HCT116 (cell line): Measurements from ENCODE around the gene EEFSEC.

Source experiments
- POLR2AphosphoS5 ChIP-seq: IDR thresholded peaks from 2 replicates; pipeline ENCODE4 v1.6.1; 2011; ENCODE audit warnings: mild to moderate bottlenecking, low read depth, low read length, moderate library complexity
- TCF7L2 ChIP-seq: IDR thresholded peaks from 2 replicates; pipeline ENCODE4 v1.7.0; 2011; ENCODE audit warnings: borderline replicate concordance, inconsistent platforms; ENCODE audit not compliant: insufficient read depth, insufficient read length; ENCODE audit errors: extremely low read depth
- TF ChIP-seq, protein P1 (sequence below): IDR thresholded peaks from 2 replicates; pipeline ENCODE4 v1.6.1; 2012
- TF ChIP-seq, protein P2 (sequence below), 3 experiments: fragments of 200-600 bp in 1 of 3; sonication (generic) in 1 of 3; IDR thresholded peaks in 2 of 3; conservative IDR thresholded peaks in 1 of 3; 2 replicates each; pipeline ENCODE4 v1.5.1; 2012 to 2017; ENCODE audit warnings: low read depth in 2 of 3, low read length in 2 of 3, antibody characterized with exemption in 1 of 3, borderline replicate concordance in 1 of 3, control low read depth in 1 of 3, mild to moderate bottlenecking in 1 of 3, mixed read lengths in 1 of 3, mixed run types in 1 of 3, moderate library complexity in 1 of 3; ENCODE audit not compliant: insufficient read depth in 1 of 3
- TF ChIP-seq, protein P3 (sequence below): IDR thresholded peaks from 2 replicates; pipeline ENCODE4 v1.6.1; 2012

DNA sequence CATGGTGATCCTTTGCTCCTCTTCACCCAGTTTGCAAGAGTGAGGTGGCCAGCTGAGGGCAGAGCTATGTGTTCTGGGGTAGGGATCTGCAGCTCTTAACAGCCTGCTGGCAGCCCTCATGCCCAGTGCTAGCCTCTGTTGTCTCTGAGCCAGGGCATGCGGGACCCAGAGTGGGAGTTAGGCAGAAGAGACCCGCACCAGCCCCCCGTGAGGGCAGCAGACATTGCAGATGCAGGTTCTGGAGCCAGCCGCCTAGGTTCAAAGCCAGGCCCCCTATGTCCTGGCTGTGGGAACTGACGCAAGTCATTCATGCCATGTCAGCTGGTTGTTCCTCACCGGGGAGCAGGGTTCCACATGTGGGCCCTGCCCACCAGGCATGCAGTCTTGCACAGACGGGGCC, 238.7 kb downstream of the EEFSEC start:
- TF ChIP-seq, protein P1, sequence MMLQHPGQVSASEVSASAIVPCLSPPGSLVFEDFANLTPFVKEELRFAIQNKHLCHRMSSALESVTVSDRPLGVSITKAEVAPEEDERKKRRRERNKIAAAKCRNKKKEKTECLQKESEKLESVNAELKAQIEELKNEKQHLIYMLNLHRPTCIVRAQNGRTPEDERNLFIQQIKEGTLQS, result no peak
- TF ChIP-seq, protein P2, sequence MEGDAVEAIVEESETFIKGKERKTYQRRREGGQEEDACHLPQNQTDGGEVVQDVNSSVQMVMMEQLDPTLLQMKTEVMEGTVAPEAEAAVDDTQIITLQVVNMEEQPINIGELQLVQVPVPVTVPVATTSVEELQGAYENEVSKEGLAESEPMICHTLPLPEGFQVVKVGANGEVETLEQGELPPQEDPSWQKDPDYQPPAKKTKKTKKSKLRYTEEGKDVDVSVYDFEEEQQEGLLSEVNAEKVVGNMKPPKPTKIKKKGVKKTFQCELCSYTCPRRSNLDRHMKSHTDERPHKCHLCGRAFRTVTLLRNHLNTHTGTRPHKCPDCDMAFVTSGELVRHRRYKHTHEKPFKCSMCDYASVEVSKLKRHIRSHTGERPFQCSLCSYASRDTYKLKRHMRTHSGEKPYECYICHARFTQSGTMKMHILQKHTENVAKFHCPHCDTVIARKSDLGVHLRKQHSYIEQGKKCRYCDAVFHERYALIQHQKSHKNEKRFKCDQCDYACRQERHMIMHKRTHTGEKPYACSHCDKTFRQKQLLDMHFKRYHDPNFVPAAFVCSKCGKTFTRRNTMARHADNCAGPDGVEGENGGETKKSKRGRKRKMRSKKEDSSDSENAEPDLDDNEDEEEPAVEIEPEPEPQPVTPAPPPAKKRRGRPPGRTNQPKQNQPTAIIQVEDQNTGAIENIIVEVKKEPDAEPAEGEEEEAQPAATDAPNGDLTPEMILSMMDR (IDR thresholded peaks at IDR 0.05 in 2 of 3, conservative IDR thresholded peaks at IDR 0.05 in 1 of 3; ENCODE audit: borderline replicate concordance in 1 of 3, insufficient read depth in 1 of 3, low read depth in 2 of 3, low read length in 2 of 3), result no peak
- TF ChIP-seq POLR2AphosphoS5, result no peak
- TF ChIP-seq, protein P3, sequence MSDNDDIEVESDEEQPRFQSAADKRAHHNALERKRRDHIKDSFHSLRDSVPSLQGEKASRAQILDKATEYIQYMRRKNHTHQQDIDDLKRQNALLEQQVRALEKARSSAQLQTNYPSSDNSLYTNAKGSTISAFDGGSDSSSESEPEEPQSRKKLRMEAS, result no peak
- no peak for TF ChIP-seq TCF7L2
